Stimulated activated naive CD4-positive, alpha-beta T cell treated with Interleukin-2 at 50 U/mL for 16 hours (primary cell): ENCODE measurements around the gene C6orf136.
"Not testable (repeated sequence)": the region's sequence is repeated elsewhere in the genome, so short reads cannot be mapped to it uniquely, and the experiment has no call there.

Source experiments
- DNase-seq: peaks from one replicate; lab custom pipeline; 2025; lab: John Stamatoyannopoulos, UW

C6orf136 gene

GRCh38 chr6:30657922-30658321, 11.0 kb downstream of the C6orf136 start:
- not testable (repeated sequence) for DNase-seq

- DNase-seq: no peak
These were observed 18.2 kb downstream of the C6orf136 start for GRCh38 chr6:30664994-30665767.

DNA sequence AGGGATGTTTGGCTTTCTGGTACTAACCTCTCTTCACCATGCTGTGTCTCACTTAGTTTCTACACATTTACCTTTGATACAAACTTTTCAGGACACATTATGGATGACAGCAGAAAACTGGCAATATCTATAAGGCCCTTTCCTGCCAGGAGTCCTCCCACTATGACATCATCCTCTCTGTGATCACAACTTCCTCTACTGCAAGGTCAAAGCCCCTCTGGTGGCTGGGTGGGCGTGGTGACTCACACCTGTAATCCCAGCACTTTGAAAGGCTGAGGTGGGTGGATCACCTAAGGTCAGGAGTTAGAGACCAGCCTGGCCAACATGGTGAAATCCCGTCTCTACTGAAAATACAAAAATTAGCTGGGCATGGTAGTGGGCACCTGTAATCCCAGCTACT, 19.4 kb downstream of the C6orf136 start:
- DNase-seq: peak; percentile 21

- no peak for DNase-seq
These were observed 24.0 kb downstream of the C6orf136 start for GRCh38 chr6:30670760-30671527.

GRCh38 chr6:30672445-30673253, 25.7 kb downstream of the C6orf136 start, which contains the start of gene DHX16:
Gene DHX16 (minus strand): TSS chr6:30673006. CDS start chr6:30672841, 165 bp downstream.
- peak; percentile 88 for DNase-seq

GRCh38 chr6:30676660-30677285, 29.8 kb downstream of the C6orf136 start:
- DNase-seq: no peak

- DNase-seq: peak; percentile 86
These were observed 32.2 kb downstream of the C6orf136 start for GRCh38 chr6:30678964-30679726.

DNA sequence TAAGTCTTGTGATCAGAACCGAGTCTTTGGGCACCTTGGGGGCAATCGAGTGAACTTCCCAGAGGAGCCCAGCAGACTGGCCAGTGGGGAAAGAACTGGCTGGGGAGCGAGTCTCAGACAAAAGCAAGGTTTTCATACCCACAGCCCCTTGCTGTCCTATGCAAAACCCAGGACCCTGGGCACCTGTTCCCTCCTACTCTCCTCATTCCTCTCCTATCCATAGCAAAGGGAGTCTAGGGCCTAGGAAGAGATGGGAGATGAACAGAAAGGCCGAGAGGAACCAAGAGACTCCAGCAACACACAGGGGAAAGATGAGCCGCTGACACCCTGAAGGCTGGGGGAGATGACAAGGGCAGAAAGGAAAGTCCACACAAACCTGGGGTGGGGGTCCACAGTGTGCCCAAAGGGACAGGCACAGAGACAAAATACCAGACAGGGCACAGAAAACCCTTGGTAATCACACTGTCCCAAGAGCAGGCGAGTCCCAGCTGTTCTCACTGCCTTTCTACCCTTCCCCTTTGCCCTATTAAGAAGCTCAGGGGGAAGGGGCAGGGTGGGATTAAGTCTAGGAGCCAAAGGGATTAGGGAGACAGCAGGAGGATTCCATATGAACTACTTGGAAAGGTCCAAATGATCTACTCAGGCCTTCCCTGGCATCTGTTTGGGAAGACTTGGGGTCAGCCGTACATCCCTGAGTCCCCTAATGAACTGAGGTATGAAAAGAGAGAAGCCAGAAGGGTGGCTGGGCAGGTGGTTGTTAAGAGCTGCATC, 33.0 kb downstream of the C6orf136 start:
- no peak for DNase-seq

- DNase-seq: no peak
These were observed 34.8 kb downstream of the C6orf136 start for GRCh38 chr6:30681766-30682142.

GRCh38 chr6:30682143-30683117, 35.5 kb downstream of the C6orf136 start:
- peak; percentile 84 for DNase-seq

- DNase-seq: no peak
These were observed 36.4 kb downstream of the C6orf136 start for GRCh38 chr6:30683183-30683979.

GRCh38 chr6:30683980-30684338, 37.0 kb downstream of the C6orf136 start:
- no peak for DNase-seq

- peak; percentile 45 for DNase-seq
These were observed 37.6 kb downstream of the C6orf136 start for GRCh38 chr6:30684386-30685156.

- no peak for DNase-seq
These were observed 38.5 kb downstream of the C6orf136 start for GRCh38 chr6:30685157-30686008.

- peak; percentile 86 for DNase-seq
These were observed 39.3 kb downstream of the C6orf136 start, which contains the start of gene PPP1R18 for GRCh38 chr6:30686009-30686907. Gene PPP1R18 (minus strand): TSS chr6:30686645. CDS start chr6:30686018, 627 bp downstream.
